OCI-LY3 (cell line): ENCODE data around the gene PLD3.

Experiments
- EZH2phosphoT487 ChIP-seq: fragments of 200-600 bp; shearing (Covaris generic); IDR thresholded peaks from 2 replicates; pipeline ENCODE4 v1.6.1; 2018; ENCODE audit warnings: antibody characterized with exemption, mixed run types, low read depth
- TF ChIP-seq, protein P1 (sequence below): fragments of 200-600, 300-600 bp; sonication (generic); IDR thresholded peaks from 2 replicates; pipeline ENCODE4 v1.5.1; 2014; ENCODE audit warnings: antibody characterized with exemption, low read length, low read depth

DNA sequence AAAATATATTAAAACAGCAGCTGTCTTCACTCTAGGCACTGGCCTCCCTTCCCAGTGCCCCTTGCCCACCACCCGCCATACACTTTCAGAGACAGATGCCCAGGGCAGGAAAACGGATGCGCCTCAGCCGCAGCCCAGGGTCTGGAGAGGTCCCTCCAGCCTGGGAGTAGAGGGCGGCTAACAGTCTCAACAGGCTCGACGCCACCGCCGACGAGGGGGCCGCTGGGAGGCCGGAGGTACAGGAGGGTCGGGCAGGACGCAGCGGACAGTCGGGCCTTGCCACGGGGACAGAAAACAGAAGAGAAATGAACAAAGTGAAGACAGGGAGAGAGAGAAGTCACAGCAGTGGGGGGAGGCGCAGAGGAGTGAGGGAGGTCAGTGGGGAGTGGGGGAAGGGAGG lies 27.4 kb upstream of the PLD3 start:
- TF ChIP-seq, protein P1, sequence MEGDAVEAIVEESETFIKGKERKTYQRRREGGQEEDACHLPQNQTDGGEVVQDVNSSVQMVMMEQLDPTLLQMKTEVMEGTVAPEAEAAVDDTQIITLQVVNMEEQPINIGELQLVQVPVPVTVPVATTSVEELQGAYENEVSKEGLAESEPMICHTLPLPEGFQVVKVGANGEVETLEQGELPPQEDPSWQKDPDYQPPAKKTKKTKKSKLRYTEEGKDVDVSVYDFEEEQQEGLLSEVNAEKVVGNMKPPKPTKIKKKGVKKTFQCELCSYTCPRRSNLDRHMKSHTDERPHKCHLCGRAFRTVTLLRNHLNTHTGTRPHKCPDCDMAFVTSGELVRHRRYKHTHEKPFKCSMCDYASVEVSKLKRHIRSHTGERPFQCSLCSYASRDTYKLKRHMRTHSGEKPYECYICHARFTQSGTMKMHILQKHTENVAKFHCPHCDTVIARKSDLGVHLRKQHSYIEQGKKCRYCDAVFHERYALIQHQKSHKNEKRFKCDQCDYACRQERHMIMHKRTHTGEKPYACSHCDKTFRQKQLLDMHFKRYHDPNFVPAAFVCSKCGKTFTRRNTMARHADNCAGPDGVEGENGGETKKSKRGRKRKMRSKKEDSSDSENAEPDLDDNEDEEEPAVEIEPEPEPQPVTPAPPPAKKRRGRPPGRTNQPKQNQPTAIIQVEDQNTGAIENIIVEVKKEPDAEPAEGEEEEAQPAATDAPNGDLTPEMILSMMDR: no peak
- no peak for TF ChIP-seq EZH2phosphoT487
